HCT116 (cell line): ENCODE results near the gene GPC5.

Experiments used
- EGR1 ChIP-seq: IDR thresholded peaks from 2 replicates; pipeline ENCODE4 v1.6.1; 2012; ENCODE audit warnings: low read depth
- POLR2A ChIP-seq: IDR thresholded peaks from 2 replicates; pipeline ENCODE4 v1.7.0; 2011; ENCODE audit warnings: borderline replicate concordance; ENCODE audit not compliant: insufficient read depth, insufficient read length; ENCODE audit errors: extremely low read depth
- POLR2AphosphoS5 ChIP-seq: IDR thresholded peaks from 2 replicates; pipeline ENCODE4 v1.6.1; 2011; ENCODE audit warnings: mild to moderate bottlenecking, low read depth, low read length, moderate library complexity
- RAD21 ChIP-seq: IDR thresholded peaks from 2 replicates; pipeline ENCODE4 v1.6.1; 2012; ENCODE audit warnings: low read depth, mild to moderate bottlenecking

DNA sequence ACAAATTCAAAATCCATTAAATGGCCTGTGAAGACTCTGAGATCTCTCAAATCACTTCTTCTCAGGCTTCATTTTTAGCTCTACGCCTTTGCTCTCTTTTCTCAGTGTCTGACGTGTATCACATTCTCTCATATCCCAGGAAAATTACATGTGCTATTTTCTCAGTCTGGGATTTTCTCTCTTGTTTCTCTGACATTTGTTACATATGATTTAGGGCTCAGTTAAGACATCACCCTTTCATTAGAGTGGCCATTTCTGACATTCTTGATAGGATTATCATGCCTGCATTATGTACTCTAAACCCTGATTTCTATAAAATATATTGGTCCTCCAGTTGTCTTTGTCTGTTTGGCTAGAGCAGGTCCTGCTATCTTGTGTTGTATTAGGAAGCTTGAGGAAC lies 136.6 kb downstream of the GPC5 start:
- TF ChIP-seq EGR1 (no peak), POLR2AphosphoS5 (no peak), RAD21 (no peak), POLR2A (no peak)
